ENCODE data around the gene GID4.

GRCh38 chr17:18020971-18021370 is 18.2 kb upstream of the GID4 start:
- TF ChIP-seq, protein P1, sequence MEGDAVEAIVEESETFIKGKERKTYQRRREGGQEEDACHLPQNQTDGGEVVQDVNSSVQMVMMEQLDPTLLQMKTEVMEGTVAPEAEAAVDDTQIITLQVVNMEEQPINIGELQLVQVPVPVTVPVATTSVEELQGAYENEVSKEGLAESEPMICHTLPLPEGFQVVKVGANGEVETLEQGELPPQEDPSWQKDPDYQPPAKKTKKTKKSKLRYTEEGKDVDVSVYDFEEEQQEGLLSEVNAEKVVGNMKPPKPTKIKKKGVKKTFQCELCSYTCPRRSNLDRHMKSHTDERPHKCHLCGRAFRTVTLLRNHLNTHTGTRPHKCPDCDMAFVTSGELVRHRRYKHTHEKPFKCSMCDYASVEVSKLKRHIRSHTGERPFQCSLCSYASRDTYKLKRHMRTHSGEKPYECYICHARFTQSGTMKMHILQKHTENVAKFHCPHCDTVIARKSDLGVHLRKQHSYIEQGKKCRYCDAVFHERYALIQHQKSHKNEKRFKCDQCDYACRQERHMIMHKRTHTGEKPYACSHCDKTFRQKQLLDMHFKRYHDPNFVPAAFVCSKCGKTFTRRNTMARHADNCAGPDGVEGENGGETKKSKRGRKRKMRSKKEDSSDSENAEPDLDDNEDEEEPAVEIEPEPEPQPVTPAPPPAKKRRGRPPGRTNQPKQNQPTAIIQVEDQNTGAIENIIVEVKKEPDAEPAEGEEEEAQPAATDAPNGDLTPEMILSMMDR (IDR thresholded peaks at IDR 0.05; ENCODE audit: borderline replicate concordance, extremely low read depth, low read length, poor library complexity, severe bottlenecking): no peak
- no peak for TF ChIP-seq EZH2 (IDR thresholded peaks at IDR 0.05; ENCODE audit: borderline replicate concordance, low read depth, low read length, severe bottlenecking)

All from DND-41 (cell line).